GM12891 (cell line): Measurements from ENCODE around the gene BRAT1.
A peak's percentile ranks its signal among the peaks of the same experiment; 100 is the strongest.
"Not testable (repeated sequence)": the region's sequence is repeated elsewhere in the genome, so short reads cannot be mapped to it uniquely, and the experiment has no call there.

Source experiments
- DNase-seq: peaks from one replicate; pipeline ENCODE4 v3.0.0; 2011; ENCODE audit warnings: low spot score; ENCODE audit not compliant: insufficient read length
- FAIRE-seq: peaks from 2 replicates; lab custom pipeline; 2011; peaks lifted over from hg19 to GRCh38; lab: Jason Lieb, UNC
- PAX5 ChIP-seq: IDR thresholded peaks from 2 replicates; pipeline ENCODE4 v1.6.1; 2011; ENCODE audit warnings: low read length, moderate library complexity, mild to moderate bottlenecking; ENCODE audit not compliant: insufficient read depth, severe bottlenecking
- POLR2A ChIP-seq: IDR thresholded peaks from 2 replicates; pipeline ENCODE4 v1.6.1; 2011; ENCODE audit warnings: low read depth, low read length, control low read depth
- POLR2AphosphoS5 ChIP-seq: IDR thresholded peaks from 2 replicates; pipeline ENCODE4 v1.6.1; 2011; ENCODE audit warnings: low read depth, low read length, control low read depth
- POU2F2 ChIP-seq: IDR thresholded peaks from 2 replicates; pipeline ENCODE4 v1.6.1; 2011; ENCODE audit warnings: low read depth, mild to moderate bottlenecking, control low read depth, low read length, moderate library complexity
- SPI1 ChIP-seq: IDR thresholded peaks from 2 replicates; pipeline ENCODE4 v1.6.1; 2011; ENCODE audit warnings: low read depth, low read length, control low read depth
- TAF1 ChIP-seq: IDR thresholded peaks from 2 replicates; pipeline ENCODE4 v1.6.1; 2011; ENCODE audit warnings: low read depth, low read length, control low read depth

The BRAT1 gene

GRCh38 chr7:2537981-2538851, 17.1 kb downstream of the BRAT1 start:
- TF ChIP-seq POLR2AphosphoS5: no peak
- no peak for TF ChIP-seq PAX5
- no peak for TF ChIP-seq POU2F2
- no peak for TF ChIP-seq POLR2A
- TF ChIP-seq TAF1: no peak
- TF ChIP-seq SPI1: no peak
- DNase-seq: no peak
- no peak for FAIRE-seq

GRCh38 chr7:2535872-2536627, 19.3 kb downstream of the BRAT1 start:
- DNase-seq: not testable (repeated sequence)
- FAIRE-seq: peak; percentile 63

GRCh38 chr7:2534214-2534613, 21.1 kb downstream of the BRAT1 start:
- DNase-seq, FAIRE-seq: not testable (repeated sequence)

- not testable (repeated sequence) for DNase-seq, FAIRE-seq
These were observed 21.8 kb downstream of the BRAT1 start for GRCh38 chr7:2533566-2533965.

- DNase-seq, FAIRE-seq: not testable (repeated sequence)
These were observed 22.5 kb downstream of the BRAT1 start for GRCh38 chr7:2532816-2533215.

GRCh38 chr7:2532199-2532772, 23.0 kb downstream of the BRAT1 start:
- not testable (repeated sequence) for FAIRE-seq

GRCh38 chr7:2531796-2532110, 23.6 kb downstream of the BRAT1 start:
- not testable (repeated sequence) for FAIRE-seq, DNase-seq

More at GRCh38 chr7:2532199-2532772, 23.0 kb downstream of the BRAT1 start:
- not testable (repeated sequence) for DNase-seq

GRCh38 chr7:2530994-2531795, 24.1 kb downstream of the BRAT1 start:
- not testable (repeated sequence) for DNase-seq, FAIRE-seq

GRCh38 chr7:2530071-2530987, 25.0 kb downstream of the BRAT1 start:
- FAIRE-seq (peak; percentile 85), DNase-seq (no peak)
- no peak for TF ChIP-seq POLR2A
- TF ChIP-seq SPI1: peak; percentile 70
- TF ChIP-seq TAF1: no peak
- TF ChIP-seq POLR2AphosphoS5: no peak

- DNase-seq (no peak), FAIRE-seq (peak; percentile 60)
- no peak for TF ChIP-seq POLR2AphosphoS5
- no peak for TF ChIP-seq POLR2A
- peak; percentile 84 for TF ChIP-seq SPI1
- TF ChIP-seq POU2F2: no peak
These were observed 25.9 kb downstream of the BRAT1 start for GRCh38 chr7:2529161-2530070.
